AG04450 (cell line): ENCODE measurements around the gene LCN15. TPM values are rescaled to one million over a fixed set of nuclear protein-coding genes. Genes with fewer than 3 reads are reported as not detected.
"Not testable (repeated sequence)": the region's sequence is repeated elsewhere in the genome, so short reads cannot be mapped to it uniquely, and the experiment has no call there.

Experiments
- CTCF ChIA-PET: fragments of 300-600, 350-600 bp; formaldehyde crosslinking; extraction: SDS; loops from one replicate; lab custom pipeline; 2022; ENCODE audit warnings: antibody characterized with exemption, inconsistent platforms; lab: Charles Lee
- POLR2A ChIA-PET: fragments of 350-600 bp; formaldehyde crosslinking; extraction: SDS; loops from one replicate; lab custom pipeline; 2021; ENCODE audit warnings: antibody characterized with exemption, inconsistent platforms; lab: Yijun Ruan, JAX
- DNase-seq: peaks from one replicate; pipeline ENCODE4 v3.0.0-alpha.2; 2011; ENCODE audit warnings: low read depth, low spot score
- H3K27ac ChIP-seq: one replicate; pipeline ENCODE4 v1.5.1; 2012; ENCODE audit warnings: low read depth, low read length, control low read depth
- H3K27me3 ChIP-seq: one replicate; pipeline ENCODE4 v1.6.0; 2012; ENCODE audit warnings: low read length; ENCODE audit not compliant: control insufficient read depth, insufficient read depth
- H3K4me3 ChIP-seq: 2 replicates; pipeline ENCODE4 v1.5.1; 2011; ENCODE audit warnings: mild to moderate bottlenecking, low read depth, low read length, control low read depth
- H3K9me3 ChIP-seq: 2 replicates; pipeline ENCODE4 v1.5.1; 2012; ENCODE audit warnings: low read length; ENCODE audit not compliant: control insufficient read depth, insufficient read depth
- polyA plus RNA-seq: library from polyadenylated mRNA; depleted of rRNA; stranded (reverse); fragments of >200 nt; gene quantifications from 2 replicates; pipeline ENCODE4 v1.2.3, GENCODE V29; 2011
- TF ChIP-seq, protein P1 (sequence below): IDR thresholded peaks from 2 replicates; pipeline ENCODE4 v1.5.1; 2011; ENCODE audit warnings: low read depth, low read length, control low read depth, inconsistent platforms

Gene LCN15
- polyA plus RNA-seq, 1 experiment, result not detected

DNA sequence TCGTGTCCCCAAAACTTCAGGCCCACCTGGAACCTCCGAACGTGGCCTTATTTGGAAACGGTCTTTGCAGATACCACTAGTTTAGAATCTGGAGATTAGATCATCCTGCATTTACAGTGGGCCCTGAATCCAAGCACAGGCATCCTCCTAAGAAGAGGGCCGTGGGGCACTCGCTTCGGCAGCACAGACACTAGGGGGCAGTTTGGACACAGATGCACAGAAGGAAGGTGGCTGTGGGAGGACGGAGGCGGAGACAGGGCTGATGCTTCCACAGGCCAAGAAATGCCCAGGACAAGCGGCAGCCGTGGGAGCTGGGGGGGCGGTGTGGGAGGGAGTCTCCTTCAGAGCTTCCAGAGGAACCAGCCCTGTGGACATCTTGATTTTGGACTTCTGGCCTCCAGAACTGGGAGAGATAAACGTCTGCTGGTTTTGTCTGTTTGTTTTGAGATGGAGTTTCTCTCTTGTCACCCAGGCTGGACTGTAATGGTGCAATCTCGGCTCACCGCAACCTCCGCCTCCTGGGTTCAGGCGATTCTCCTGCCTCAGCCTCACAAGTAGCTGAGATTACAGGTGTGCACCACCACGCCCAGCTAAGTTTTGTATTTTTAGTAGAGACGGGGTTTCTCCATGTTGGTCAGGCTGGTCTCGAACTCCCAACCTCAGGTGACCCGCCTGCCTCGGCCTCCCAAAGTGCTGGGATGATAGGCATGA, 3.3 kb downstream of the LCN15 start:
- ChIA-PET POLR2A (interaction anchor here (1.7 kb wide), 1 partner anchor 33 kb away, joined by 6 read pairs; no protein-coding TSS in a partner anchor), CTCF (interaction anchor here (0.9 to 1.4 kb wide), 5 partner anchors 9 to 32 kb away, joined by 3 to 11 read pairs (median 3); no protein-coding TSS in a partner anchor)
- not testable (repeated sequence) for H3K4me3 ChIP-seq

DNA sequence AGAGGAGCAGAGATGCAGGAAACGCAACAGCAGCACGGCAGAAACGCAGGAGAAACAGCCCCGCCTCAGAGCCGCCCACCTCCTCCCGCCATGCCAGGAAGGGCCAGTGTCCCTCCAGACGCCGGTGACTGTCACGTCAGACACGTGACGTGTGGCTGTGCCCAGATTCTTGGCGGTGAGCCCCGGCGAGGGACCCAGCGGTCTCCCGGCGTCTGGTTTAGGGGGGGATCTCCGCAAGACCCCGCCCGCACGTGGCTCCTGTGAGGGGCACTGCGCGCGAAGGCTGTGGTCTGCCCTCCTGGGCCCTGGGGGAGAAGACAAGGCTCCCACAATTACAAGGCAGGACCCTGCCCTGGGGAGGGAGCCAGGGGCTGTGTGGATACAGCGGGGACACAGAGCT, 3.9 kb downstream of the LCN15 start:
- Histone ChIP-seq H3K27me3 (peaks cover 12% of the 10 kb centered on the region), H3K27ac (no peak overlapping the region), H3K4me3 (no peak overlapping the region), H3K9me3 (peaks cover 22% of the 10 kb centered on the region)
- TF ChIP-seq, protein P1, sequence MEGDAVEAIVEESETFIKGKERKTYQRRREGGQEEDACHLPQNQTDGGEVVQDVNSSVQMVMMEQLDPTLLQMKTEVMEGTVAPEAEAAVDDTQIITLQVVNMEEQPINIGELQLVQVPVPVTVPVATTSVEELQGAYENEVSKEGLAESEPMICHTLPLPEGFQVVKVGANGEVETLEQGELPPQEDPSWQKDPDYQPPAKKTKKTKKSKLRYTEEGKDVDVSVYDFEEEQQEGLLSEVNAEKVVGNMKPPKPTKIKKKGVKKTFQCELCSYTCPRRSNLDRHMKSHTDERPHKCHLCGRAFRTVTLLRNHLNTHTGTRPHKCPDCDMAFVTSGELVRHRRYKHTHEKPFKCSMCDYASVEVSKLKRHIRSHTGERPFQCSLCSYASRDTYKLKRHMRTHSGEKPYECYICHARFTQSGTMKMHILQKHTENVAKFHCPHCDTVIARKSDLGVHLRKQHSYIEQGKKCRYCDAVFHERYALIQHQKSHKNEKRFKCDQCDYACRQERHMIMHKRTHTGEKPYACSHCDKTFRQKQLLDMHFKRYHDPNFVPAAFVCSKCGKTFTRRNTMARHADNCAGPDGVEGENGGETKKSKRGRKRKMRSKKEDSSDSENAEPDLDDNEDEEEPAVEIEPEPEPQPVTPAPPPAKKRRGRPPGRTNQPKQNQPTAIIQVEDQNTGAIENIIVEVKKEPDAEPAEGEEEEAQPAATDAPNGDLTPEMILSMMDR, result no peak
- ChIA-PET POLR2A (interaction anchor here (1.7 kb wide), 1 partner anchor 32 kb away, joined by 6 read pairs; no protein-coding TSS in a partner anchor), CTCF (interaction anchor here (0.9 to 1.4 kb wide), 4 partner anchors 9 to 31 kb away, joined by 3 to 11 read pairs (median 3); no protein-coding TSS in a partner anchor)
- DNase-seq, result no peak

More for the DNA sequence above, 3.3 kb downstream of the LCN15 start:
- H3K9me3 ChIP-seq, result peaks cover 16% of the 10 kb centered on the region
- peak; percentile 30 for DNase-seq
- TF ChIP-seq, protein P1, result peak; percentile 78
- peaks cover 12% of the 10 kb centered on the region for H3K27me3 ChIP-seq
- H3K27ac ChIP-seq, result not testable (repeated sequence)

DNA sequence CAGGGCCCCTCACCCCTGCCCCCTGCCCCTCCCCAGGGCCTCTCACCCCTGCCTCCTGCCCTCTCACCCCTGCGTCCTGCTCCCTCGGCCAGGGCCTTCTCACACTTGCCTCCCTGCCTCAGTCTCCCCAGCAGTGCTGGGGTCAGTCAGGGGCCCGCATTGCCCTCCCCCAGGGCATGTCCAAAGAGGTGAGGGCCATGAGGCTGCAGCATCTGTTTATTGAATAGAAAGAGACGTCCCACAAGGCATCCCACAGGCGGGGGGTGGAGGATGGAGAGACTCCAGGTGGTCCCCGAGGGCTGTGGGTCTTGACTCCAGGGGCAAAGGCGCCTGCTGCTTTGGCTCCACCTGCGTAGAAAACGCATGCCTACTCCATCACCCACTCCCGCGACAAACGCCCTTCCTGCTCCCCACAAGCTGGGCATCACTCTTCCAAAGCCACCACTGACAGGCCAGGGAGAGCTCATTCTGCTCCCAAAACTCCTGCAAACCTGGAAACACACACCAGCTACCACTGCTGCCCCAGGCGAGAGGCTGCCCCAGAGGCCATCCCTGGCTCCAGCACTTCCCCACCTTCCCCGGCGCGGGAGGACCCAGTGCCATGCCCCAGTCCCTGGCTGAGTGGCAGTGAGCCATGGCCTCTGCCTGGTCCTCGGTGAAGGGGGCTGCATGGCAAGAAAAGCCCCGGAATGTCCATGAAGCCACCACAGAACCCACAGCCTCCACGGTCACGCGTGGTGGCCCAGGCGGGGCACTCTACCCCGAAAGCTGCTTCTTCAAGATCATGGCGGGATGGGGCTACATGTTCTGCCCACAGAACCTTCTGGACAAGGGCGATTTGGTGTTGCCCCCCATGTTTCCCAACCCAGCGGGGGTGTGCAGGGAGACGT, 4.6 kb downstream of the LCN15 start:
- DNase-seq, result no peak
- Histone ChIP-seq H3K27me3 (peaks cover 12% of the 10 kb centered on the region), H3K4me3 (no peak overlapping the region), H3K9me3 (peaks cover 29% of the 10 kb centered on the region), H3K27ac (no peak overlapping the region)
- TF ChIP-seq, protein P1, result no peak
- ChIA-PET CTCF (interaction anchor here (0.9 to 1.4 kb wide), 5 partner anchors 8 to 30 kb away, joined by 3 to 11 read pairs (median 3); no protein-coding TSS in a partner anchor), POLR2A (no interaction called here)

- Histone ChIP-seq H3K9me3 (peaks cover 29% of the 10 kb centered on the region), H3K27me3 (peaks cover 8% of the 10 kb centered on the region), H3K27ac (no peak overlapping the region), H3K4me3 (no peak overlapping the region)
- ChIA-PET POLR2A (no interaction called here), CTCF (interaction anchor here (0.7 to 1.0 kb wide), 3 partner anchors 10 to 259 kb away, joined by 3 to 4 read pairs (median 4); no protein-coding TSS in a partner anchor)
- TF ChIP-seq, protein P1, result no peak
- no peak for DNase-seq
Observed at GRCh38 chr9:136759001-136759400, 5.3 kb downstream of the LCN15 start.
